ENCODE measurements around the gene CDK11A.
"Not testable (repeated sequence)": the region's sequence is repeated elsewhere in the genome, so short reads cannot be mapped to it uniquely, and the experiment has no call there.

Gene CDK11A

GRCh38 chr1:1755426-1755825 is 31.3 kb upstream of the CDK11A start:
- no peak for DNase-seq

- DNase-seq: no peak
These were observed 30.1 kb upstream of the CDK11A start for GRCh38 chr1:1754051-1754815.

- DNase-seq: no peak
These were observed 29.4 kb upstream of the CDK11A start for GRCh38 chr1:1753607-1754005.

- DNase-seq: no peak
These were observed 28.8 kb upstream of the CDK11A start for GRCh38 chr1:1752636-1753606.

- no peak for DNase-seq
These were observed 28.0 kb upstream of the CDK11A start for GRCh38 chr1:1752190-1752589.

- DNase-seq: not testable (repeated sequence)
These were observed 25.8 kb upstream of the CDK11A start for GRCh38 chr1:1749941-1750340.

GRCh38 chr1:1748686-1749321 is 24.6 kb upstream of the CDK11A start:
- no peak for DNase-seq

- DNase-seq: not testable (repeated sequence)
These were observed 22.4 kb upstream of the CDK11A start for GRCh38 chr1:1746566-1746909.

GRCh38 chr1:1745651-1746565 is 21.8 kb upstream of the CDK11A start:
- not testable (repeated sequence) for DNase-seq

GRCh38 chr1:1742529-1742928 is 18.4 kb upstream of the CDK11A start:
- DNase-seq: not testable (repeated sequence)

GRCh38 chr1:1741013-1741412 is 16.9 kb upstream of the CDK11A start:
- DNase-seq: not testable (repeated sequence)

GRCh38 chr1:1738799-1739337 is 14.7 kb upstream of the CDK11A start:
- DNase-seq: not testable (repeated sequence)

GRCh38 chr1:1737675-1738590 is 13.8 kb upstream of the CDK11A start:
- DNase-seq: not testable (repeated sequence)

GRCh38 chr1:1732381-1732780 is 8.2 kb upstream of the CDK11A start:
- no peak for DNase-seq

- no peak for DNase-seq
These were observed 6.7 kb upstream of the CDK11A start for GRCh38 chr1:1730870-1731269.

- DNase-seq: not testable (repeated sequence)
These were observed 6.1 kb upstream of the CDK11A start for GRCh38 chr1:1730230-1730629.

GRCh38 chr1:1729116-1729816 is 5.1 kb upstream of the CDK11A start:
- not testable (repeated sequence) for DNase-seq

GRCh38 chr1:1728308-1729005 is 4.3 kb upstream of the CDK11A start:
- DNase-seq: not testable (repeated sequence)

GRCh38 chr1:1727131-1727651 is 3.0 kb upstream of the CDK11A start:
- DNase-seq: not testable (repeated sequence)
